ENCODE results near the gene SLC22A13. TPM values are rescaled to one million over a fixed set of nuclear protein-coding genes. Genes with fewer than 3 reads are reported as not detected.

Gene SLC22A13
- total RNA-seq, 2 donors from 2014 or later, result 0.99 to 2.2 TPM

GRCh38 chr3:38297947-38298711 is 32.5 kb downstream of the SLC22A13 start:
- no peak for ATAC-seq (ENCODE audit: insufficient number of reproducible peaks, low FRiP score, low read depth)

DNA sequence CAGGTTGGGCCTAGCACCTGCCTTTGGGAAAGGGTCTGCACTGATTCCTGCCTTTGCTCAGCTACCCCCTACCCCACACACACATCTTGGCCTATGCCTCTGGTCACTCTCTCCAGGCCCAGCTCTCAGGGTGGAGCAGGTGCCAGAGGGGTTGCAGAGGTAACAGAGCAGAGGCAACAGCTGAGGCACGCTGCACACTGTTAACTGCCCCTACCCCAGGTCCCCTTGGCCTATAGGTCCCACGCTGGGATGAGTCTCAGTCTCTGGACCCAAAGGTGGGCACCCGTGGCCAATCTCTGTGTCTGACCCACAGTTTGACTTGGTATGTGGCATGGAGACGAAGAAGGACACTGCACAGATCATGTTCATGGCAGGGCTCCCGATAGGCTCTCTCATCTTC is 41.3 kb downstream of the SLC22A13 start:
- H3K36me3 ChIP-seq, result no peaks in the 10 kb centered on the region
- no peaks in the 10 kb centered on the region for H3K27me3 ChIP-seq (replicated peaks; ENCODE audit: insufficient read depth)
- DNase-seq (ENCODE audit: low spot score) (no peak), ATAC-seq (ENCODE audit: insufficient number of reproducible peaks, low FRiP score, low read depth) (no peak)
- H3K27ac ChIP-seq, result no peak overlapping the region
- H3K4me3 ChIP-seq, result no peak overlapping the region
- TF ChIP-seq CTCF (IDR thresholded peaks at IDR 0.05), result no peak
- H3K4me1 ChIP-seq (ENCODE audit: control insufficient read depth in 1 of 2, low read depth in 2 of 2), result no peaks in the 10 kb centered on the region
- no peaks in the 10 kb centered on the region for H3K9me3 ChIP-seq

More at GRCh38 chr3:38297947-38298711, 32.5 kb downstream of the SLC22A13 start:
- DNase-seq (ENCODE audit: low spot score), result no peak
- no peak overlapping the region for H3K27ac ChIP-seq
- H3K4me1 ChIP-seq (ENCODE audit: control insufficient read depth in 1 of 2, low read depth in 2 of 2), result no peaks in the 10 kb centered on the region
- H3K9me3 ChIP-seq, result no peaks in the 10 kb centered on the region
- H3K4me3 ChIP-seq, result no peak overlapping the region
- no peaks in the 10 kb centered on the region for H3K27me3 ChIP-seq (replicated peaks; ENCODE audit: insufficient read depth)
- H3K36me3 ChIP-seq, result no peaks in the 10 kb centered on the region
- no peak for TF ChIP-seq CTCF (IDR thresholded peaks at IDR 0.05)

- Histone ChIP-seq H3K36me3 (no peaks in the 10 kb centered on the region), H3K27me3 (replicated peaks; ENCODE audit: insufficient read depth) (no peaks in the 10 kb centered on the region), H3K27ac (no peak overlapping the region), H3K9me3 (no peaks in the 10 kb centered on the region), H3K4me3 (no peak overlapping the region), H3K4me1 (ENCODE audit: control insufficient read depth in 1 of 2, low read depth in 2 of 2) (no peaks in the 10 kb centered on the region)
- DNase-seq (ENCODE audit: low spot score), result no peak
- ATAC-seq (ENCODE audit: insufficient number of reproducible peaks, low FRiP score, low read depth), result no peak
- no peak for TF ChIP-seq CTCF (IDR thresholded peaks at IDR 0.05)
Observed at GRCh38 chr3:38307599-38307998, 42.0 kb downstream of the SLC22A13 start.

- DNase-seq (ENCODE audit: low spot score) (no peak), ATAC-seq (ENCODE audit: insufficient number of reproducible peaks, low FRiP score, low read depth) (no peak)
- H3K36me3 ChIP-seq, result no peaks in the 10 kb centered on the region
- no peaks in the 10 kb centered on the region for H3K4me1 ChIP-seq (ENCODE audit: control insufficient read depth in 1 of 2, low read depth in 2 of 2)
- H3K27ac ChIP-seq, result no peak overlapping the region
- TF ChIP-seq CTCF (IDR thresholded peaks at IDR 0.05), result no peak
- no peak overlapping the region for H3K4me3 ChIP-seq
- no peaks in the 10 kb centered on the region for H3K27me3 ChIP-seq (replicated peaks; ENCODE audit: insufficient read depth)
- no peaks in the 10 kb centered on the region for H3K9me3 ChIP-seq
Observed at GRCh38 chr3:38308456-38308855, 42.8 kb downstream of the SLC22A13 start.

DNA sequence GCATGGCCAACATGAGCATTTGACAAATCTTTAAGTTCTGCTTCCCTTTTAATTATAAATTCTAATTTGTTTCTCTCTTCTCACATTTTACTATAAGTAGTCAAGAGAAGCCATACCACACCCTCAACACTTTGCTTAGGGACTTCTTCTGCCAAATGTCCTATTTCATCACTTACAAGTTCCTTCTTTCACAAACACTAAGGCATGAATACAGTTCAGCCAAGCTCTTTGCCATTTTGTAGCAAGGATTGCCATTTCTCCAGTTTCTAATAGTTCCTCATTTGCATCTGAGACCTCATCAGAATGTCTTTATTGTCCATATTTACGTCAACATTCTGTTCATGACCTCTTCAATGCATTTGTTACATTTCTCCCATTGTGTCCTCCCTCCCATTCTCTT is 45.9 kb downstream of the SLC22A13 start:
- TF ChIP-seq CTCF (IDR thresholded peaks at IDR 0.05), result no peak
- Histone ChIP-seq H3K27me3 (replicated peaks; ENCODE audit: insufficient read depth) (no peaks in the 10 kb centered on the region), H3K4me1 (ENCODE audit: control insufficient read depth in 1 of 2, low read depth in 2 of 2) (no peaks in the 10 kb centered on the region), H3K27ac (no peak overlapping the region), H3K9me3 (no peaks in the 10 kb centered on the region), H3K36me3 (no peaks in the 10 kb centered on the region), H3K4me3 (no peak overlapping the region)
- ATAC-seq (ENCODE audit: insufficient number of reproducible peaks, low FRiP score, low read depth), result no peak
- no peak for DNase-seq (ENCODE audit: low spot score)
